ENCODE measurements around the gene CCDC8.

- TF ChIP-seq CTCF (IDR thresholded peaks at IDR 0.05) (no peak), POLR2A (IDR thresholded peaks at IDR 0.05) (no peak)
Measured at GRCh38 chr19:46456930-46457329, 43.6 kb upstream of the CCDC8 start.
